Activated CD8-positive, alpha-beta memory T cell treated with anti-CD3 and anti-CD28 coated beads for 1 hour (primary cell): ENCODE measurements around the gene CINP.
A peak's percentile ranks its signal among the peaks of the same experiment; 100 is the strongest.
"Not testable (repeated sequence)": the region's sequence is repeated elsewhere in the genome, so short reads cannot be mapped to it uniquely, and the experiment has no call there.

Experiments
- DNase-seq, 2 donors: peaks; one replicate each; pipeline ENCODE4 v3.0.0-alpha.2; 2020; ENCODE audit warnings: low read depth in 1 of 2; ENCODE audit errors: extremely low read depth in 1 of 2

CINP gene

DNA sequence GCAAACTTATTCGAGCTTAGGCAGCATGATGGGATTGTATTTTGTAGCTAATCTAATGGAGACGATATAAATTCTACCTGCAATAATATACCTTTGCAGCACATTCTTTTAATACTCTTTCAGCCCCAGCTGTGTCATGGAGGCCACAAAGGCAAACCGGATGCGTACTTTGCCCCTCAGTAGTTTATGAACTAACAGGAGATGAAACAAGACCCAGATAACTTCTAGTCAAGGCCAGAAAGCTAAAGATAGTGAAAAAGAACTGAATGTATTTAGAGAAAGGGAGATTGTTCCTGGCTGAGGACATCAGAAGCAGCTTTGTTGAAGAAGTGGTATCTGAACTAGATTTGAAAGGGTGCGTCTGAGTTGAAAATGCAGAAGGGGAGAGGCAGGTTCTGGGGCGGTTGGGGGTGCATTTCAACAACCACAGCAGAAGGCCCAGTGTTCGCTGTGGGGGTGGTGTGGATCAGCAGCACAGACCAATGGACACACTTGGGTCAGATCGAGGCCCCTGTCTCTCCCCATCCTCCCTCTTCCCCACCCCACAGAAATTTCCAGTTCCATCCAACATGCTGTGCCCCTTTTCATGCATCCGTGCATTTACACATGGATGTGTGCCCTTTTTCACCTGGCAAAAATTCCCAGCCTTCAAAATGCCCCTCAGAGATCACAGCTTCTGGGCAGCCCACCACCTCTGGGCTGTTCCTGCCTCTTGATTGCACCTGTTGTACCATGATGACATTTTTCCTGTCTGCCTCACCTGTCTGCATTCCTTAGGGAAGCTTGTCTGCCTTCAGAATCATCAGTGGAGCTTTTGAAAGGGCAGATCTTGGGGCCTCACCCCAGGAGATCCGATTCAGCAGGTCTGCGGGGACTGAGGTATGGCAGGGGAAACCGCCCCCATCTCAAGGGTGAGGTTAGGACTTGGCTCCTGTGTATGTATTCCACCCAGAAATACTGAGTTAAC, 41.0 kb downstream of the CINP start:
- DNase-seq = no peak

DNA sequence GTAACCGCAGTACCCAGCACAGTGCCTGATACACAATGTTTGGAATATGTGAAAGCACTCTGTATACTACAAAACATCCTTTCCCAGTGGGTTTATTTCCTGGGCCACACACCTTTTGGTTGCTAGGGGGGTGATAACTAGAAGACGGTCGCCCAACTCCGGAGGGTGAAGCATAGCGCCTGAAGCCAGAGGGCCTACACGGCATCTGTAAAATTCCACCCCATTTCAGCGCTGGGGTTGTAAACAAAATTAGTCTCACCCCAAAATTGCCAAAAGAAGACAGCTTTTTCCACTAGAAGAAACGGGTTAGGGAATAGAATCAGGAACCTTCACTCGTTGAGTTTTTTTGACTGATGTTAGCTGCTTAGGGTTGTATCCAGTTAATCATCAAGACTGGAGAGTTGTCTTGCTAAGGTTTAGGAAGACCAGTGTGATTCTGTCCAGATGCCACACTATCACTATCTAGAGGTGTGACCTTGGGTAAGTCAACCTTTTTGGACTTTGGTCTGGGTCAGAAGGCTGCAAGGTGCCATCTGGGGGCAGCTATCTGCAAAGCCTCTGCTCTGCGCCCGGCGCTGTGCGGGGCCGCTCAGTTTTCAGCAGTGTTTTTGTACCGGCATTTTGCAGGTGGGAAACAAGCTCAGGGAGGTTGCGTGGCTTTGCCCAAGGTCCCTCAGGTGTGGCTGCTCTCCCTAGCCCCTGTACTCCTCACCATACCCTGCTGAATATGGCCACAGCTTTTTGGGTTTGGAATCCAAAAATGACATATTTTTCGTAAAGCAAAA, 41.8 kb downstream of the CINP start:
- no peak for DNase-seq

DNA sequence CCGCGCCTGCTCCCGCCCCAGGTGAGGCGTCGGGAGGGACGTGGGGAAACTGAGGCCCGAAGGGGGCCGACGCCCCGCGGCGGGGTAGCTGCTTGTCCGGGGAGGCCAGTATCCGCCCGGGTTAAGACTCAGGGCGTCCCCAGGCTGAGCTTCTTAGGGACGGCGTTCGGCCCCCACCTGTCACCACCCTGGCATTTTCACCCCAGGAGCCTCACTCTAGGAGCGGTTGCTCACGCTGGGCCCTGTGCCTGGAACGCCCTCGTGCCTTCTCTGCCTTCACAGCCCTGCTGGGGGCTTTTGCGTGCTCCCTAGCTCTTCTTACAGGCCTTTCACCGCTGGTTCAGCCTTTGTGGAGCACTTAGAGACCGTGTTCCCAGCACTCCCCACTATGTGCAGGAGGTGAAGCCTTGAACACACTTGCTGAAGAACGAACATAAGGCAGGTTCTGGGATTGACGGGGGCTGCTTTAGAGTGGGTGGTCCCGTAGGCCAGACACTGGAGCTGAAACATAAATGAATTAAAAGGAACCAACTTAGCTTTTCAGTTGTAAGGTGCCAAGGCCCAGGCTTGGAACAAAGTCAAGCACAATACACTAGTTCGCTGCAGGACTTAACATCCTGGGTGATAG, 42.5 kb downstream of the CINP start:
- DNase-seq = no peak

DNA sequence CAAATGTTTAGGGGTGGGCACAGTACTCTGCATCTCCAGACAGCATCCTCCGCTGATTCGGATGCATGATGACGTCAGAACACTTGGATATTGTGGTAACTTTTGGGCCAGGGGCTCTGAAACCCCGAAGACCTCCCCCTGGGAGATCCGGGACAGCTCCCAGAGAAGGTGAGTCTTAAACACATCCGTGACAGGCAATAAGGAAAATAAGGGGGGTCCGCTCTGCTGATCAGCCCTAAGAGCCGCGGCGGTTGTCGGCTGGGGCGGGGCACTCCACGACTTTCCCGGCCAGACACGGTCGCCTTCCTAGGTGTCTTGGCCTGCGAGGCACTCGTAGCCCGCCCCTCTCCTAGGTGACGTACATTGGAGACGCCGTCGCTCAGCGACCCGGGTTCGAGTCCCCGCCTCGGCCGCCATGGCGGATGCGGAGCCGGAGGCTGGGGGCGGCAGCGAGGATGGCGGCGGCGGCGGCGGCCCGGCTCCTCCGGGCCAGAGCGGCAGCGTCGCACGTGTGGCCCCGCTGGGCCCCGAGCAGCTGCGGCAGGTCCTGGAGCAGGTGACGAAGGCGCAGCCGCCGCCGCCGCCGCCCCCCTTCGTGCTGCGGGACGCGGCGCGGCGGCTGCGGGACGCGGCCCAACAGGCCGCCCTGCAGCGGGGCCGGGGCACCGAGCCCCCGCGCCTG, 43.2 kb downstream of the CINP start, which contains the start of gene ZNF839:
Gene ZNF839 (plus strand): TSS at position 396 of the 682 bp plus-strand sequence. CDS start 20 bp downstream, at position 416.
- DNase-seq = peak; percentile 82 to 90

DNA sequence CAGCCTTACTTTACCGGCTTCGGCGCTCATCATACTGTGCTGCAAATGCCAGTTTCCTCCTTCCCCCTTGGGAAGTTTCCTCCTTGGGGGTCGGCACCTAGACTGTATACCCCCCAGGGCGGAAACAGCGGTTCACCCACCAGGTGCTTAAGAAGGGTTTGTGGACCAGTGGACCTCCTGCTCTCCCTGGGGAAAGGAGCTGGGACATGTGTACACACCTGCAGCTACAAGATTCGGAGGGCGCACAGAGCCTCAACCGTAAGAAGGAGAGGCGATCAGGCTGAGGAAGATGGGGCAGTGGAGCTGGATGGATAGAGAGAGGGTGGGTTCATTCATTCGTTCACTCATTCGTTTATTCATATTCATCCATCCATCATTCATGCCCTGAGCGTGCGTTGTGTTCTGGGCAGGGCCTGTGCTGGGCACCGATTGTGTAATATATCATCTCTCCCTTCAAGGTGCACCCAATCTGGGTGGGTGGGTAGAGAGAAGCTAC, 43.9 kb downstream of the CINP start:
- no peak for DNase-seq

DNA sequence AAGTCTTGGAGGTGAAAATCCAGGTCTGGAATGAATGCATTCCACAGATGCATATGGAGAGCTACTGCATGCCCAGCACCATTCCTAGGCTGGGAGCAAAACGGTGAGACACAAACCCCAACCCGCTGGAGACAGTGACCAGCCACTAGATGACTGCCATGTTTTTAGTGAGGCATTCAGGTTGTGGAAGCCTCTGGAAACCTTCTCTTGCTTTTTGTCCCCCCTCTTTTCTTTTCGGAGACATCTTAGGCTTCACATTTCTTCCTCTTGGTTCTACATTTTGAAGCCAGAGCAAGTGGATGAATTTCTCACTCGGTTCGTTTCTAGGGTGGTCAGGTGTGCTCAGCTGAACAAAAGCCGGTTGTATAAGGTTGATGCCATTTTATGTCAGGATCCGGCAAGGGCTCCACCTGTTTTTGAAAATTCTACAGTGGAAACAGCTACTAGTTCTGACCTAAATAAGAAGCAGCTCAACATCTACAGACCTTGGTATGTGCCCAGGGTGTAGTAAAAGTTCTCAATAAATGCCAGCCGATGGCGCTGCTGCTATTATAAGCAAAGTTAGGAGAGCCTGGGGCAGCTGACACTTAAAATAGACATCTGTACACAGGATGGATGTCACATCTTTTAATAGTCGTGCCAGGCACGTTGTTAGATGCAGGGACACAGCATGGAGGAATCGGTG, 45.0 kb downstream of the CINP start:
- no peak for DNase-seq

DNA sequence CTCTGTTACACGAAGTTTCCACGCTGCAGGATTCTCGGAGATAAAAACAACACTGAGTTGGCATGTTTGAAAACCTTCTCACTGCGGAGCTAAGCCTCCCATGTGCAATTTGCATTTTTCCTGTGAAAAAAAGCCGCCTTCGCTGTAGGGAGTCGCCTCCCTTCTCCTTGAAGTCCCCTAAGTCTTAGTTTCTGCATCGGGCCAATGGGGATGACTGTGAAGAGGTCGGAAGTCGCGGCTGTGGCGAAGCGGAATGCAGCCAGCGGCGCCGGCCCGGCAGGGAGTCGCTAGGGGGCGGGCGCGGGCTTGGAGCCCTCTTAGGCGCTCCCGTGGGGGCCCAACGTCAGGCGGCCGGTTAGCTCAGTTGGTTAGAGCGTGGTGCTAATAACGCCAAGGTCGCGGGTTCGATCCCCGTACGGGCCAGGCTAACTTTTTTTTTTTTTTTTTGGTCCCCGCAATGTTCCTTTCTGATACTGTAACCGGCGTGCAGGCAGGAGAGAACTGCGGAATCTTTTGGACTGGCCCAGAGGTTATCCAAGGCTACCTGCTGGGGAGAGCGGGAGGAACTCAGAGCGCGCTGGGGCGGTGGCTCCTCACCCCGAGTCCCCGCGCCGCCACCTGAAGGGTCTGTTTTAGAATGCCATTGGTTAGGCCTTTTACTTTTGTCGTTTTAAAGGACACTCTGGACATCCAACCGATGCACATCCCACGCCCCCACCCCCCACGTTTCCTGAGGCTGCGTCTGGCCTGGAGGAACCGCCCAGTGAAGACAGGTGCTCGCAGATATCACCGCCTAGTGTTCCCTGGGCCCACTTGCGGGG, 45.7 kb downstream of the CINP start:
- DNase-seq = peak; percentile 88 to 90

DNA sequence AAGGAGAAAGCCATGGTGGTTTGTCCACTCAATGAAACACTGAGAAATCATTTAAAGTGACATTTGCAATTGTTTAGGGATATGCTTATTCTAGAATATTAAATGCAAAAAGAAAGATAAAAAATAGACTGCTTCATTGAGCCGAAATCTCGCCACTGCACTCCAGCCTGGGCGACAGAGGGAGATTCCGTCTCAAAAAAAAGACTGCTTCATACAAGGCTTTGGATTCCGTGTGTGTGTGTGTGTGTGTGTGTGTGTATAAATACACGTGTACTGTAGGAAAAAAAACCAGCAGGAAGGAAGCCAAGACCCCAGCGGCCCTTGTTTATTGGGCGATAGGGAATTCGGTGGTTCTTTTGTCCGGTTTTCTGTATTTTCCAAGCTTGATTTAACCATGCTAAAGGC, 46.4 kb downstream of the CINP start:
- DNase-seq = no peak

DNA sequence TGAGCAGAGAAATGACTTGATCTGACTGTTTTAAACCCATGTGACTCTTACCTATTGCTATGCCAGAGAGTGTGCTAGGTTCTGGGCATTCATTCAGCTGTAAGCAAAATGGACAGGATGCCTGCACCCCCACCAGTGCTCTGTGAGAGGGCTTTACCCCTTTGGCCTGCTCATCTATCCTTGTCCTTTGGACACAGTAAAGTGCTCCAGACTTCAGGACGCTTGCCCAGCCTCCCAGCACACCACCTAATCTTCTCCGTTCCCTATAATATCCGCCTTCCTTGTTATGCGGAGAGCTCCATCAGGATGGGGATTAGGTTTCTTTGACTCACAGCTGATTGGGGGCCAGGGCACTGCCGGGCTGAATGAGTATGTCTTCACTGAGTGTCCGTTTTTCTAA, 47.6 kb downstream of the CINP start:
- no peak for DNase-seq

DNA sequence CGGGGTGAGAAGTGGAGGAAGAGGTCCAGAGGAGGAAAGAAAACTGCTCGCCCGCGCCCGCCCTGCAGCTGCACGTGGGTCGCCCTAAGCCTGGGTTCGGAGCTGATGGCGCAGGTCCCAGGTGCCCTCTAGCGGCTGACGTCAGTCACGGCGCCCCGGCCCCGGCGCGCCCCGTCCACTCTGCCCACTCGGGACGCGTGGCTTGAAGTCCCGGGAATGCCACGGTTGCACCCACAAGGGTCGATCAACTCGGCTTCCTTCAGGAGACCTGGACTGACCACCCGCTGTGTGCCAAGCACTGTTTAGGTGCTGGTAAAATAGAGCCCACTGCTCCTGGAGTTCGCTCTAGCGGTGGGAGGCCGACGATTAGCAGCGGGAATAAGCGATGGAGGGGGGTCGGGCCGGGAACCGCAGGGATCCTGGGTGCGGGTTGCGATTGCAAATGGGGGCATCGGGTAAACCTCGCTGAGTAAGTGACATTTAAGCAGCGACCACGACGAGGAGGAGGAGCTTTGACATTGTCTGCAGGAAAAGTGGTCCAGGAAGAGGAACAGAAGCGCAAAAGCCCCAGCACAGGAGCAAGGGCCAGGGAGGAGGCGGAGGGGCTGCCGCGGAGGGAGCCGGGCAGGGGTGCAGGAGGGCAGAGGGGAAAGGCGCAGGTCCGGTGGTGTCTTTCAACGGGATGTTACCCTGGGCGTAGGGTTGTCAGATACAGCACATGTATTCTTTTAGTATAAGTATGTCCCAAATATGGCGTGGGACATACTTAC, 48.3 kb downstream of the CINP start:
- peak in 1 of 2 donors; percentile 72 for DNase-seq

DNA sequence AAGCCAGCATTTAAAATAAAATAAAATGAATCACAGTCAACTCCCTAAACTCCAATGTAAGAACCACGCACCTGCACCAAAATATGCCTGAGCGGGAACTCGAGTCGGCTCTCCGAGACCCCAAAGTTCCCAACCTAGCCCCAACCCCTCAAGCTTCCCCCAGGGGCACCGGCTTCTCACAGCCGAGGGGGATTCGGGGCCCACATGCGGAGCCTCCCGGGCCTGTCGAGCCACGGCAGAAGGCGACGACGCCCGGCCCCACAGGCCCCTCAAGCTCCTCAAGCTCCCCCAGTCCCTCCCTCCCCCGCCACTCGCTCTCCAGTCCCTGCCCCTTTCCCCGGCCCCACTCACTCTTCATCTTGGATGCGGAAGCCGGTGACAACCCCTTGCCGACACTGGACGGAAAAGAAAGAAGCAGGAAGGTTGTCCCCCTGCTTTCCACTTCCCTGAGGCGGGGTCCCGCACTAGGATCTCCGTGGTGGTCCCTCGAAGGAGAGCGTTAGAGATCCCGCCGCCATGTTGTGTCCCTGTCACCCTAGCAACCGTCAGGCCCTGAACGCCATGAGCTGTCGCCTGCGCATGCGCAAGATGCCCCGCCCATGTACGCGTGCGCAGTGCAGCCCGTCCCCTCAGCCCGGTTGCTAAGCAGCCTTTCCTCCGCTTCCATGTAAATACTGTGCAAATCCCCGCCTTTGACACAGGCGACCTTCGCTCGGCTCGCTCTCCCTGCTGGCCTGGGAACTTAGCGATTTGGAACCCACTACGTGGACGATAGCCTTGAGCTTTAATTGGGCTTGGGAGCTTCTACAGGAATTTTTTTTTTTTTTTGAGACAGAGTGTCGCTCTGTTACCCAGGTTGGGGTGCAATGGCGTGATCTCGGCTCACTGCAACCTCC, 57.8 kb downstream of the CINP start, which contains the start of gene MOK:
Gene MOK (minus strand): TSS at position 554 of the 896 bp plus-strand sequence. CDS start 196 bp downstream, at position 358.
- peak; percentile 92 to 93 for DNase-seq

DNA sequence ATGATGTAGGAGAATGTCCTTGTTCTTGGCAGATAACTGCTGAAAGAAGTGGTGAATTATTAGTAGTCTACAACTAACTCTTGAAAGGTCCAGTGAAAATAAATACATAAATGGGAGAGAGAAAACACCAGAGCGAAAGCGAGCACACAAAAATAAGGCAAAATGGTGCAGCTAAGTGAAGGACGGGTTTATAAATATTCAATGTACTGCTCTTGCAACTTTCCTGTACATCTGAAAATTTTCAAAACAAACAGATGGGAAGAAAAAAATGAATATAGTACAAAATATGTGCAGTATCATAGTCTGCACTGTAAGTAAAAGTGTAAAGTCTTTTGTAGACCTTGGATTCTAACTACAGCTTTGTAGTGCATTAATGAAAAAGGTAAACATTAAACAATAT, 59.0 kb downstream of the CINP start:
- no peak for DNase-seq

DNA sequence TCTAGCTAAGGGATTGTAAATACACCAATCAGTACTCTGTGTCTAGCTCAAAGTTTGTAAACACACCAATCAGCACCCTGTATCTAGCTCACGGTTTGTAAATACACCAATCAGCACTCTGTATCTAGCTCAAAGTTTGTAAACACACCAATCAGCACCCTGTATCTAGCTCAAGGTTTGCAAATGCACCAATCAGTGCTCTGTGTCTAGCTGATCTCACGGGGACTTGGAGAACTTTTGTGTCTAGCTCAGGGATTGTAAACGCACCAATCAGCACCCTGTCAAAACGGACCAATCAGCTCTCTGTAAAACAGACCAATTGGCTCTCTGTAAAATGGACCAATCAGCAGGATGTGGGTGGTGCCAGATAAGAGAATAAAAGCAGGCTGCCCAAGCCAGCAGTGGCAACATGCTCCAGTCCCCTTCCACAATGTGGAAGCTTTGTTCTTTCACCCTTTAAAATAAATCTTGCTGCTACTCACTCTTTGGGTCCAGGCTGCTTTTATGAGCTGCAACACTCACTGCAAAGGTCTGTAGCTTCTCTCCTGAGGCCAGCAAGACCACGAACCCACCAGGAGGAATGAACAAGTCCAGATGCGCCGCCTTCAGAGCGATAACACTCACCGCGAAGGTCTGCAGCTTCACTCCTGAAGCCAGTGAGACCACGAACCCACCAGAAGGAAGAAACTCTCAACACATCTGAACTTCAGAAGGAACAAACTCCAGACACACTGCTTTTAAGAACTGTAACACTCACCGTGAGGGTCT, 64.2 kb downstream of the CINP start:
- not testable (repeated sequence) for DNase-seq
